GM12865 (cell line): ENCODE data around the gene PRKAR1B.
"Not testable (repeated sequence)": the region's sequence is repeated elsewhere in the genome, so short reads cannot be mapped to it uniquely, and the experiment has no call there.

Source experiments
- DNase-seq: peaks from one replicate; pipeline ENCODE4 v3.0.0; 2010; ENCODE audit warnings: low read depth
- H3K4me3 ChIP-seq: 2 replicates; pipeline ENCODE4 v1.5.1; 2011; ENCODE audit warnings: mild to moderate bottlenecking, low read depth, low read length, control low read depth
- TF ChIP-seq, protein P1 (sequence below): IDR thresholded peaks from 2 replicates; pipeline ENCODE4 v1.5.1; 2011; ENCODE audit warnings: low read length, control low read depth, low read depth, inconsistent platforms; ENCODE audit not compliant: insufficient read depth; ENCODE audit errors: missing control alignments

The PRKAR1B gene

DNA sequence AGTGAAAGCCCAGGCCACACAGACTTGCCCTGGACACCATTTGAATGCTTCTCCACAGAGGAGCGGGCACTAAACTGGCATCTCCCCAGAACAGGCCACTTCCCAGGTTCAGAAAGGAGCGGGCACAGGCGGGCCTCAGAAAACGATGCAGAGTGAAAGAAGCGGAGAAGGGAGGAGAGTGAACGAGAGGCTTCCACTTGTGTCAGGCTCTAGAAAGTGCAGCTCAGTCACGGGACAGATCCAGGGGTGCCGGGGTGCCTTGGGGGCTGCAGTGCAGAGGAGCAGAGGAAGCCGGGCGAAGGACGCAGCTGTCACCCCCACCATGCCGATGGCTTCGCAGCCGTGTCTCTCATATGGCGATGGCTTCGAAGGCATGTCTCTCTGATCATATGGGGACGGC, 26.1 kb upstream of the PRKAR1B start:
- no peak overlapping the region for H3K4me3 ChIP-seq
- TF ChIP-seq, protein P1, sequence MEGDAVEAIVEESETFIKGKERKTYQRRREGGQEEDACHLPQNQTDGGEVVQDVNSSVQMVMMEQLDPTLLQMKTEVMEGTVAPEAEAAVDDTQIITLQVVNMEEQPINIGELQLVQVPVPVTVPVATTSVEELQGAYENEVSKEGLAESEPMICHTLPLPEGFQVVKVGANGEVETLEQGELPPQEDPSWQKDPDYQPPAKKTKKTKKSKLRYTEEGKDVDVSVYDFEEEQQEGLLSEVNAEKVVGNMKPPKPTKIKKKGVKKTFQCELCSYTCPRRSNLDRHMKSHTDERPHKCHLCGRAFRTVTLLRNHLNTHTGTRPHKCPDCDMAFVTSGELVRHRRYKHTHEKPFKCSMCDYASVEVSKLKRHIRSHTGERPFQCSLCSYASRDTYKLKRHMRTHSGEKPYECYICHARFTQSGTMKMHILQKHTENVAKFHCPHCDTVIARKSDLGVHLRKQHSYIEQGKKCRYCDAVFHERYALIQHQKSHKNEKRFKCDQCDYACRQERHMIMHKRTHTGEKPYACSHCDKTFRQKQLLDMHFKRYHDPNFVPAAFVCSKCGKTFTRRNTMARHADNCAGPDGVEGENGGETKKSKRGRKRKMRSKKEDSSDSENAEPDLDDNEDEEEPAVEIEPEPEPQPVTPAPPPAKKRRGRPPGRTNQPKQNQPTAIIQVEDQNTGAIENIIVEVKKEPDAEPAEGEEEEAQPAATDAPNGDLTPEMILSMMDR: no peak
- DNase-seq: no peak

DNA sequence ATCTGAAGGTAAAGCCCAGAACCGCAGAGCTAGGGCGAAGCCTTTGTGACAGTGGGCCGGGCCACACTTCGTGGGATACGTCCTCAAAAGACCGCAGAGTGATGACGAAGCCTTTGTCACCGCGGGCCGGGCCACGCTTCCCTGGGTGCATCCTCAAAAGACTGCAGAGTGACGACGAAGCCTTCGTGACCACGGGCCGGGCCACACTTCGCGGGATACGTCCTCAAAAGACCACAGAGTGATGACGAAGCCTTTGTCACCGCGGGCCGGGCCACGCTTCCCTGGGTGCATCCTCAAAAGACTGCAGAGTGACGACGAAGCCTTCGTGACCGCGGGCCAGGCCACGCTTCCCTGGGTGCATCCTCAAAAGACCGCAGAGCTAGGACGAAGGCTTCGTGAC, 25.2 kb upstream of the PRKAR1B start:
- DNase-seq, H3K4me3 ChIP-seq: not testable (repeated sequence)

DNA sequence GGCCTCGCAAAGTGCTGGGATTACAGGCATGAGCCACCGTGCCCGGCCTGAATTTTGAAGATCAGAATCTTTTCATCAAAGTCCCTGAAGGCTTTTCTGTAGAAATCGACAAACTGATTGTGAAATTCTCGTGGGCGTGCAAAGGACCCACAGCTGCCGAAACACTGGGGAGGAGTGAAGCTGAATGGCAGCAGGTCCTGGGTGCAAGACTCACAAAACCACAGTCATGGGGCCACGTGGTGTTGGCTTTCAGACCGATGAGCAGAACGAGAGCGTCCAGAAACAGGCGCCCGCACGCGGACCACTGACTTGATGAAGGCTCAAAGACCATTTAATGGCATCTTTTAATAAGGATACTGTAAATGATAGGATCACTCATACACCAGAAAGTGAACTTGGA, 24.7 kb upstream of the PRKAR1B start:
- no peak for DNase-seq
- H3K4me3 ChIP-seq: no peak overlapping the region
- TF ChIP-seq, protein P1: no peak

DNA sequence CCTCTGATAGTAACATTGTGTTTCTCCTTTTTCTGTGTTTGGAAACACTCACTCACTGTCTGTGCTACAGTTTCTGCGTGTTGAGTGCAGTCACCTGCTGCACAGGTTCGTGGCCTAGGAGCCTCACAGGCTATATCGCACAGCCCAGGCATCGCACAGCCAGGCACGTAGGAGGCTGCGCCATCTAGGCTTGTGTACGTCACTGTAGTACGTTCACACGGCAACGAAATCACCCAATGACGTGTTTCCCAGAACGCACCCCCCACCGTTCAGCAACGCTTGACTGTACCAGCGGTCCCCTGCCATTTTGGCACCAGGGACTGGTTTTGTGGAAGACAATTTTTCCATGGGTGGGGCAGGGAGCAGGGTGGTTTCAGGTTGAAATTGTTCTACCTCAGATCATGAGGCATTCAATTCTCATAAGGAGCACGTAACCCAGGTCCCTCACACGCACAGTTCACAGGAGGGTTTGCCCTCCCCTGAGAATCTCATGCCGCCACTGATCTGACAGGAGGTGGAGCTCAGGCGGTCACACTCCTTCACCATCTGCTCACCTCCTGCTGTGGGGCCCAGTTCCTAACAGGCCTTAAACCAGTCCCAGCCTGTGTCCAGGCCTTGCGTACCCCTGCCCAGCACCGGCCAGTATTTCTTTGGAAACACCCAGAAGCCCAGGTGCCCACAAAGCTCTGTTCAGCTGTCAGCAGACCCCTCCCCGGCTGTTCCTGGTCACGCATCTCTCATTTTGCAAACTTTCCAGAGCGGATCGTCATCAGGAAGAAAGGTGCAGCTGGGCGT, 23.2 kb upstream of the PRKAR1B start:
- TF ChIP-seq, protein P1: no peak
- no peak overlapping the region for H3K4me3 ChIP-seq
- no peak for DNase-seq

DNA sequence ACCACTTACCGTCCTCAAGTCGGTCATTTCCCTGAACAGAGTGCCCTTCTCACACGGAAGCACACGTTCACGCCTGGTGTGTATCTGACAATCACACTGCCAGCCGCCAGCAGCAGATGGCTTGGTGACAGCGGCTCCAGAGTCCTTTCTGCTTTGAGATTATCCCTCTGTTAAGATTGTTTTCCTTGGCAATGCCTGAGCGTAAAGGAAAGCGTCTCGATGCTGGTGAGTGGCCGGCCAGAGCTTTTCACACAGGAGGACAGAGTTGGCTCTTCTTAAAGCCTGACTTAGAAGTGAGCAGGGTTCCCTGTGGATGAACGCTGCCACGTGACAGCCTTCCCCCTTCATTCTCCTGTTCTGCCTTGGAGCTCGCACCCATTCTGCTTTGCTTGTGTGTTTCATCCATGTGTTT, 22.1 kb upstream of the PRKAR1B start:
- no peak overlapping the region for H3K4me3 ChIP-seq
- DNase-seq: no peak
- TF ChIP-seq, protein P1: no peak

DNA sequence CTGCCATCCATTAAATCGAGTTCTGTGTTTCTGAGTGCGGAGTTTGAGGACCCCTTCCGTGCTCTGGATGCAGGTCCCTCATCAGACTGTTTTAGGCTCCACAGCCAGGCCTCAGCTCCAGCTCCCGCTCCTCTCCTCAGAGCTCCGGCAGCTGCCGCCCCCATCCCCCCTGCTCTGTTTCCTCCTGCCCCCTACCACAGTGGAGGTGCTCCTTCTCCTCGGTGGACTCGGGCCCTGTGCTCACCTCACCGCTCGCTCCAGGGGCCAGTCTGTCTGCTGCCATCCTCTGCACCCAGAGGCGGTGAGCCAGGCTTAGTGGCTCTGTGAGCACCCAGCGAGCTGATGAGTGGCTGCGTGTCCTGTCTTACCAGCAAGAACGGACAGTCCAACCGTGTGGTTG, 21.4 kb upstream of the PRKAR1B start:
- no peak overlapping the region for H3K4me3 ChIP-seq
- TF ChIP-seq, protein P1: no peak
- no peak for DNase-seq

DNA sequence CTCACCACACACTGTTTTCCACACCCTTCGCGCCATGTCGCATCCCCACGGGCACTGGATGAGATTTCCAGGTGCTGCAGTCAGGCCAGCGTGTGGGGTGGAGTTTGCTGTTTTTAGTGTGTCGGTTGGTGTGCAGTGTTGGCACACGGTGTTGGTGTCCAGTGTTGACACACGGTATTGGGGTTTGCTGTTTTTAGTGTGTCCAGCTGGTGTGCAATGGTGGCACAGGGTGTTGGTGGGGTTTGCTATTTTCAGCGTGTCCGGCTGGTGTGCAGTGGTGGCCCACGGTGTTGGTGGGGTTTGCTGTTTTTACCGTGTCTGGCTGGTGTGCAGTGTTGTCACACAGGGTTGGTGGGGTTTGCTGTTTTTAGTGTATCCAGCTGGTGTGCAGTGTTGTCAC, 20.1 kb upstream of the PRKAR1B start:
- H3K4me3 ChIP-seq: no peak overlapping the region
- TF ChIP-seq, protein P1: no peak
- DNase-seq: no peak
